Trophoblast cell (in vitro differentiated cells and primary cell): ENCODE measurements around the gene TOLLIP.

Source experiments
- DNase-seq, 2 donors: peaks; one replicate each; pipeline ENCODE4 v3.0.0-alpha.2; 2016
- H2AFZ ChIP-seq: 2 replicates; pipeline ENCODE4 v1.6.1; 2013; ENCODE audit warnings: low read length, moderate library complexity, mild to moderate bottlenecking; ENCODE audit not compliant: insufficient read depth, poor library complexity
- H2AK5ac ChIP-seq: 2 replicates; pipeline ENCODE4 v1.6.1; 2013; ENCODE audit warnings: mild to moderate bottlenecking, low read length
- H2BK120ac ChIP-seq: 2 replicates; pipeline ENCODE4 v1.6.1; 2013; ENCODE audit warnings: low read length, mild to moderate bottlenecking, moderate library complexity; ENCODE audit not compliant: insufficient read depth, poor library complexity
- H2BK12ac ChIP-seq: 2 replicates; pipeline ENCODE4 v1.6.1; 2013; ENCODE audit warnings: mild to moderate bottlenecking, low read length, moderate library complexity
- H2BK5ac ChIP-seq: 2 replicates; pipeline ENCODE4 v1.6.1; 2013; ENCODE audit warnings: low read length, low read depth, moderate library complexity, mild to moderate bottlenecking; ENCODE audit not compliant: poor library complexity
- H3K14ac ChIP-seq: 2 replicates; pipeline ENCODE4 v1.6.1; 2013; ENCODE audit warnings: mild to moderate bottlenecking, low read length
- H3K18ac ChIP-seq: 2 replicates; pipeline ENCODE4 v1.6.1; 2013; ENCODE audit warnings: mild to moderate bottlenecking, low read length
- H3K23ac ChIP-seq: 2 replicates; pipeline ENCODE4 v1.6.1; 2013; ENCODE audit warnings: low read length
- H3K27ac ChIP-seq: 2 replicates; pipeline ENCODE4 v1.5.1; 2013; ENCODE audit warnings: low read depth, mild to moderate bottlenecking, inconsistent platforms, low read length, moderate library complexity
- H3K27me3 ChIP-seq: 2 replicates; pipeline ENCODE4 v1.6.1; 2013; ENCODE audit warnings: inconsistent platforms, mild to moderate bottlenecking, low read length, moderate library complexity; ENCODE audit not compliant: insufficient read depth
- H3K36me3 ChIP-seq, 2 experiments: 1 replicate in 1 of 2; 2 replicates in 1 of 2; pipeline ENCODE4 v1.6.1; 2013; ENCODE audit warnings: low read length in 2 of 2, mild to moderate bottlenecking in 2 of 2, moderate library complexity in 1 of 2; ENCODE audit not compliant: insufficient read depth in 2 of 2, control insufficient read depth in 1 of 2
- H3K4ac ChIP-seq: 2 replicates; pipeline ENCODE4 v1.6.1; 2013; ENCODE audit warnings: low read depth, mild to moderate bottlenecking, low read length, moderate library complexity
- H3K4me1 ChIP-seq, 2 experiments: 1 replicate in 1 of 2; 2 replicates in 1 of 2; pipeline ENCODE4 v1.6.1; 2013; ENCODE audit warnings: low read length in 2 of 2, mild to moderate bottlenecking in 2 of 2, moderate library complexity in 1 of 2; ENCODE audit not compliant: insufficient read depth in 2 of 2, control insufficient read depth in 1 of 2
- H3K4me2 ChIP-seq: 2 replicates; pipeline ENCODE4 v1.6.1; 2013; ENCODE audit warnings: inconsistent platforms, mild to moderate bottlenecking, low read length, moderate library complexity
- H3K4me3 ChIP-seq: 2 replicates; pipeline ENCODE4 v1.5.1; 2013; ENCODE audit warnings: mild to moderate bottlenecking, low read depth, low read length, inconsistent platforms
- H3K79me1 ChIP-seq: one replicate; pipeline ENCODE4 v1.6.1; 2013; ENCODE audit warnings: low read length
- H3K79me2 ChIP-seq: 2 replicates; pipeline ENCODE4 v1.6.1; 2013; ENCODE audit warnings: low read length, mild to moderate bottlenecking; ENCODE audit not compliant: control insufficient read depth, insufficient read depth, poor library complexity
- H3K9ac ChIP-seq: 2 replicates; pipeline ENCODE4 v1.6.1; 2013; ENCODE audit warnings: mild to moderate bottlenecking, low read length
- H3K9me3 ChIP-seq: 2 replicates; pipeline ENCODE4 v1.6.1; 2013; ENCODE audit warnings: low read depth, mild to moderate bottlenecking, control low read depth, inconsistent platforms, low read length; ENCODE audit not compliant: insufficient read depth
- H4K12ac ChIP-seq: 2 replicates; pipeline ENCODE4 v1.6.1; 2013; ENCODE audit warnings: low read depth, mild to moderate bottlenecking, low read length, moderate library complexity
- H4K8ac ChIP-seq: 2 replicates; pipeline ENCODE4 v1.6.1; 2013; ENCODE audit warnings: low read depth, mild to moderate bottlenecking, low read length, moderate library complexity
- H4K91ac ChIP-seq: one replicate; pipeline ENCODE4 v1.6.1; 2013; ENCODE audit warnings: low read depth, mild to moderate bottlenecking, low read length, moderate library complexity
- WGBS: extraction: QIAGEN DNeasy Blood & Tissue Kit; methylation state at CpG from one replicate; pipeline ENCODE4 v1.1.7; 2013; ENCODE audit warnings: missing lambda C conversion rate; ENCODE audit not compliant: insufficient read length, insufficient coverage; ENCODE audit errors: extremely low coverage; 5-methylcytosine and 5-hydroxymethylcytosine counted together

The TOLLIP gene

GRCh38 chr11:1356007-1356435 lies 46.6 kb upstream of the TOLLIP start:
- no peak overlapping the region for H3K4me2 ChIP-seq
- H3K36me3 ChIP-seq = no peaks in the 10 kb centered on the region
- H3K79me1 ChIP-seq = no peaks in the 10 kb centered on the region
- H3K9ac ChIP-seq = no peak overlapping the region
- no peak overlapping the region for H3K4ac ChIP-seq
- no peak overlapping the region for H2BK120ac ChIP-seq
- no peak overlapping the region for H4K12ac ChIP-seq
- no peak overlapping the region for H3K27ac ChIP-seq
- no peaks in the 10 kb centered on the region for H3K27me3 ChIP-seq
- H2AK5ac ChIP-seq = no peak overlapping the region
- H3K14ac ChIP-seq = no peak overlapping the region
- no peak overlapping the region for H4K91ac ChIP-seq
- no peak for DNase-seq
- no peak overlapping the region for H2BK12ac ChIP-seq
- no peaks in the 10 kb centered on the region for H3K4me1 ChIP-seq
- H3K23ac ChIP-seq = no peak overlapping the region
- no peak overlapping the region for H2AFZ ChIP-seq
- WGBS = no CpG with 5 or more reads among the region's 14 CpGs
- no peak overlapping the region for H3K4me3 ChIP-seq
- no peaks in the 10 kb centered on the region for H3K79me2 ChIP-seq
- no peak overlapping the region for H4K8ac ChIP-seq
- peaks cover 17% of the 10 kb centered on the region for H3K9me3 ChIP-seq
- H2BK5ac ChIP-seq = no peak overlapping the region
- no peak overlapping the region for H3K18ac ChIP-seq

GRCh38 chr11:1354125-1354938 lies 44.9 kb upstream of the TOLLIP start:
- no peak overlapping the region for H3K4ac ChIP-seq
- H2AFZ ChIP-seq = no peak overlapping the region
- H3K36me3 ChIP-seq = no peaks in the 10 kb centered on the region
- WGBS = no CpG with 5 or more reads among the region's 32 CpGs
- H3K18ac ChIP-seq = no peak overlapping the region
- H4K12ac ChIP-seq = no peak overlapping the region
- no peak overlapping the region for H3K14ac ChIP-seq
- no peak overlapping the region for H4K91ac ChIP-seq
- no peak overlapping the region for H3K4me2 ChIP-seq
- H3K4me1 ChIP-seq = no peaks in the 10 kb centered on the region
- no peak overlapping the region for H2BK12ac ChIP-seq
- no peaks in the 10 kb centered on the region for H3K9me3 ChIP-seq
- H3K27me3 ChIP-seq = no peaks in the 10 kb centered on the region
- no peak for DNase-seq
- no peak overlapping the region for H3K23ac ChIP-seq
- H4K8ac ChIP-seq = no peak overlapping the region
- H3K9ac ChIP-seq = no peak overlapping the region
- H3K27ac ChIP-seq = no peak overlapping the region
- H2BK5ac ChIP-seq = no peak overlapping the region
- no peak overlapping the region for H2BK120ac ChIP-seq
- H3K4me3 ChIP-seq = no peak overlapping the region
- H3K79me1 ChIP-seq = no peaks in the 10 kb centered on the region
- no peak overlapping the region for H2AK5ac ChIP-seq
- H3K79me2 ChIP-seq = no peaks in the 10 kb centered on the region

GRCh38 chr11:1353383-1354124 lies 44.1 kb upstream of the TOLLIP start:
- Histone ChIP-seq H4K8ac (no peak overlapping the region), H2BK120ac (no peak overlapping the region)

GRCh38 chr11:1352696-1353382 lies 43.4 kb upstream of the TOLLIP start:
- WGBS = no CpG with 5 or more reads among the region's 8 CpGs
- Histone ChIP-seq H3K4me3 (no peak overlapping the region), H3K79me2 (no peaks in the 10 kb centered on the region), H3K27ac (no peak overlapping the region), H2AFZ (no peak overlapping the region), H2BK12ac (no peak overlapping the region), H3K4ac (no peak overlapping the region), H4K8ac (no peak overlapping the region), H3K4me1 (no peaks in the 10 kb centered on the region), H3K18ac (no peak overlapping the region), H3K36me3 (no peaks in the 10 kb centered on the region), H2AK5ac (no peak overlapping the region), H3K27me3 (no peaks in the 10 kb centered on the region), H2BK120ac (no peak overlapping the region), H3K79me1 (no peaks in the 10 kb centered on the region), H3K9me3 (no peaks in the 10 kb centered on the region), H3K4me2 (no peak overlapping the region), H3K9ac (no peak overlapping the region), H3K14ac (no peak overlapping the region), H4K12ac (no peak overlapping the region), H2BK5ac (no peak overlapping the region), H3K23ac (no peak overlapping the region), H4K91ac (no peak overlapping the region)
- no peak for DNase-seq

More at GRCh38 chr11:1353383-1354124, 44.1 kb upstream of the TOLLIP start:
- H3K4ac ChIP-seq = no peak overlapping the region
- H3K14ac ChIP-seq = no peak overlapping the region
- no peak overlapping the region for H3K27ac ChIP-seq
- H3K36me3 ChIP-seq = no peaks in the 10 kb centered on the region
- no peak for DNase-seq
- no peaks in the 10 kb centered on the region for H3K79me2 ChIP-seq
- H2BK5ac ChIP-seq = no peak overlapping the region
- H3K9ac ChIP-seq = no peak overlapping the region
- no peak overlapping the region for H4K91ac ChIP-seq
- H3K4me1 ChIP-seq = no peaks in the 10 kb centered on the region
- H3K79me1 ChIP-seq = no peaks in the 10 kb centered on the region
- no peak overlapping the region for H3K18ac ChIP-seq
- H3K23ac ChIP-seq = no peak overlapping the region
- H3K4me3 ChIP-seq = no peak overlapping the region
- H3K4me2 ChIP-seq = no peak overlapping the region
- no CpG with 5 or more reads among the region's 32 CpGs for WGBS
- no peak overlapping the region for H2AK5ac ChIP-seq
- no peak overlapping the region for H2AFZ ChIP-seq
- no peak overlapping the region for H2BK12ac ChIP-seq
- H3K9me3 ChIP-seq = no peaks in the 10 kb centered on the region
- H4K12ac ChIP-seq = no peak overlapping the region
- no peaks in the 10 kb centered on the region for H3K27me3 ChIP-seq
